Psoas muscle (tissue), 8 donors: Measurements from ENCODE around the gene KERA. TPM values are rescaled to one million over a fixed set of nuclear protein-coding genes. Genes with fewer than 3 reads are reported as not detected.

Experiments used
- ATAC-seq, 4 donors: fragments of 200-7000 bp; cut with Tn5 transposase; one replicate each; pipeline ENCODE4 v1.9.1; 2020; ENCODE audit warnings: moderate library complexity in 3 of 4, mild to moderate bottlenecking in 2 of 4
- DNase-seq, 2 donors: peaks; one replicate each; pipeline ENCODE4 v3.0.0-alpha.2; 2020
- H3K27ac ChIP-seq: fragments of 200-600 bp; one replicate; pipeline ENCODE4 v1.8.0; 2022
- H3K27me3 ChIP-seq, 3 donors: fragments of 200-600 bp in 1 of 3; one replicate each; pipeline versions ENCODE4 v1.6.1 to v1.8.0; 2013 to 2022; ENCODE audit warnings: low read length in 2 of 3, mild to moderate bottlenecking in 2 of 3, moderate library complexity in 1 of 3; ENCODE audit not compliant: insufficient read depth in 3 of 3
- H3K36me3 ChIP-seq, 2 donors: fragments of 200-600 bp in 1 of 2; one replicate each; pipeline versions ENCODE4 v1.6.1 to v1.8.0; 2013 to 2022; ENCODE audit warnings: low read depth in 1 of 2, mild to moderate bottlenecking in 1 of 2, moderate library complexity in 1 of 2; ENCODE audit not compliant: insufficient read depth in 1 of 2
- H3K4me1 ChIP-seq: fragments of 200-600 bp; one replicate; pipeline ENCODE4 v1.8.0; 2022
- H3K4me3 ChIP-seq: fragments of 200-600 bp; one replicate; pipeline ENCODE4 v1.8.0; 2022; ENCODE audit warnings: mild to moderate bottlenecking
- H3K9me3 ChIP-seq: fragments of 200-600 bp; one replicate; pipeline ENCODE4 v1.8.0; 2022
- CTCF ChIP-seq: fragments of 200-600 bp; IDR thresholded peaks from one replicate; pipeline ENCODE4 v1.8.0; 2022; ENCODE audit warnings: antibody characterized with exemption
- WGBS, 3 donors: extraction: QIAGEN DNeasy Blood & Tissue Kit; methylation state at CpG; one replicate each; pipeline versions ENCODE4 v1.1.6 to v1.1.7; 2013; 5-methylcytosine and 5-hydroxymethylcytosine counted together
- intact Hi-C, 2 donors: fragments of 100-400 bp; cut with DNase I; formaldehyde crosslinking; loops; one replicate each; pipeline versions ENCODE4 v1.11.0 to v1.14.2; 2022
- polyA plus RNA-seq, 3 donors: library from polyadenylated mRNA; stranded (reverse); fragments of 200-250 nt; gene quantifications; one replicate each; pipeline ENCODE4 v1.2.3, GENCODE V29; 2013
- total RNA-seq, 4 donors: library from RNA; stranded (reverse); fragmentation: NEBNext Ultra II Directional in 2 of 4; extraction: Animal tissue kit (Norgen Biotek cat#: 25700) in 2 of 4; gene quantifications; one replicate each; pipeline versions ENCODE4 v1.2.1 to v1.2.4, GENCODE V29; 2021 to 2023
- donor health status: healthy with polysubstance abuse.
- donor health status: DM: no; HTN: no; CAD: no; lungs with moderate emphysema.
- donor health status: Bipolar disorder and iron deficiency.
- donor health status: healthy.
- donor health status: DM: yes; HTN: yes; CAD: no.
- donor health status: DM: no; HTN: no; CAD: no.
- donor health status: DM: no; HTN: no; CAD: no.
- donor health status: DM: yes; HTN: yes; CAD: no.

KERA gene
- total and polyA plus RNA-seq, 7 donors = 0.17 TPM; not detected in 6

GRCh38 chr12:91098941-91099340, 41.1 kb upstream of the KERA start:
- 25 to 59% (median 26%) methylated on average over 3 of the region's 3 CpGs for WGBS, 3 donors
- H3K27me3 ChIP-seq = no peaks in the 10 kb centered on the region
- no peaks in the 10 kb centered on the region for H3K4me1 ChIP-seq
- no peaks in the 10 kb centered on the region for H3K36me3 ChIP-seq
- H3K27ac ChIP-seq = no peak overlapping the region
- H3K4me3 ChIP-seq = no peak overlapping the region
- peak in 1 of 4 donors; percentile 35 for ATAC-seq
- no peaks in the 10 kb centered on the region for H3K9me3 ChIP-seq
- intact Hi-C loops = no loop called here
- no peak for DNase-seq
- no peak for TF ChIP-seq CTCF

GRCh38 chr12:91098461-91098860, 40.6 kb upstream of the KERA start:
- intact Hi-C loops = no loop called here
- no peak for DNase-seq
- no peak overlapping the region for H3K27ac ChIP-seq
- H3K9me3 ChIP-seq = no peaks in the 10 kb centered on the region
- no peak for TF ChIP-seq CTCF
- no peaks in the 10 kb centered on the region for H3K27me3 ChIP-seq
- ATAC-seq = no peak
- no peak overlapping the region for H3K4me3 ChIP-seq
- no peaks in the 10 kb centered on the region for H3K4me1 ChIP-seq
- H3K36me3 ChIP-seq = no peaks in the 10 kb centered on the region

GRCh38 chr12:91094957-91095356, 37.1 kb upstream of the KERA start:
- Histone ChIP-seq H3K9me3 (no peaks in the 10 kb centered on the region), H3K4me1 (no peaks in the 10 kb centered on the region), H3K36me3 (no peaks in the 10 kb centered on the region), H3K27me3 (no peaks in the 10 kb centered on the region), H3K27ac (no peak overlapping the region), H3K4me3 (no peak overlapping the region)
- no peak for ATAC-seq
- TF ChIP-seq CTCF = no peak
- DNase-seq = no peak
- intact Hi-C loops = no loop called here
- WGBS, 3 donors = 80 to 86% (median 83%) methylated on average over 1 of the region's 1 CpG

- H3K9me3 ChIP-seq = no peaks in the 10 kb centered on the region
- no peaks in the 10 kb centered on the region for H3K36me3 ChIP-seq
- no peak for DNase-seq
- no peaks in the 10 kb centered on the region for H3K27me3 ChIP-seq
- intact Hi-C loops = no loop called here
- no peaks in the 10 kb centered on the region for H3K4me1 ChIP-seq
- no peak for TF ChIP-seq CTCF
- no peak overlapping the region for H3K27ac ChIP-seq
- H3K4me3 ChIP-seq = no peak overlapping the region
- ATAC-seq = no peak
Measured at GRCh38 chr12:91094032-91094662, 36.3 kb upstream of the KERA start.

GRCh38 chr12:91093341-91093740, 35.5 kb upstream of the KERA start:
- TF ChIP-seq CTCF = no peak

More at GRCh38 chr12:91093341-91093740, 35.5 kb upstream of the KERA start:
- ATAC-seq (no peak), DNase-seq (no peak)
- Histone ChIP-seq H3K27me3 (no peaks in the 10 kb centered on the region), H3K36me3 (no peaks in the 10 kb centered on the region), H3K27ac (no peak overlapping the region), H3K9me3 (no peaks in the 10 kb centered on the region), H3K4me3 (no peak overlapping the region), H3K4me1 (no peaks in the 10 kb centered on the region)
- intact Hi-C loops = no loop called here
- 88 to 91% (median 90%) methylated on average over 4 of the region's 4 CpGs for WGBS, 3 donors
